ENCODE data around the gene MGAT4D.

The MGAT4D gene

DNA sequence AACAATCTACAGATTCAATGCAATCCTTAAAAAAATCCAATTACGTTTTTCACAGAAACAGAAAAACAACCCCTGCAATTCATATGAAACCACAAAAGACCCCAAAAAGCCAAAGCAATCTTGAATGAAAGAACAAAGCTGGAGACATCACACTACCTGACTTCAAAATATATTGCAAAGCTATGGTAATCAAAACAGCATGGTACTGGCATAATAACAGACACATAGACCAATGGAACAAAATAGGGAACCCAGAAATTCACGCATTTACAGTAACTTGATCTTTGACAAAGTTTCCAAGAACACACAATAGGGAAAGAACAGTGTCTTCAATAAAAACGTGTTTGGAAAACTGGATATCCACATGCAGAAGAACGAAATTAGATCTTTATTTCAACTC, 14.6 kb downstream of the MGAT4D start:
- Histone ChIP-seq H3K4me1 (ENCODE audit: control insufficient read depth in 1 of 2, insufficient read depth in 1 of 2, low read depth in 1 of 2, low read length in 1 of 2) (no peaks in the 10 kb centered on the region), H3K27me3 (no peaks in the 10 kb centered on the region), H3K9me3 (no peaks in the 10 kb centered on the region), H3K4me3 (ENCODE audit: low read depth in 1 of 2, low read length in 1 of 2) (no peak overlapping the region), H3K27ac (no peak overlapping the region), H3K36me3 (no peaks in the 10 kb centered on the region)
- TF ChIP-seq, protein P1, sequence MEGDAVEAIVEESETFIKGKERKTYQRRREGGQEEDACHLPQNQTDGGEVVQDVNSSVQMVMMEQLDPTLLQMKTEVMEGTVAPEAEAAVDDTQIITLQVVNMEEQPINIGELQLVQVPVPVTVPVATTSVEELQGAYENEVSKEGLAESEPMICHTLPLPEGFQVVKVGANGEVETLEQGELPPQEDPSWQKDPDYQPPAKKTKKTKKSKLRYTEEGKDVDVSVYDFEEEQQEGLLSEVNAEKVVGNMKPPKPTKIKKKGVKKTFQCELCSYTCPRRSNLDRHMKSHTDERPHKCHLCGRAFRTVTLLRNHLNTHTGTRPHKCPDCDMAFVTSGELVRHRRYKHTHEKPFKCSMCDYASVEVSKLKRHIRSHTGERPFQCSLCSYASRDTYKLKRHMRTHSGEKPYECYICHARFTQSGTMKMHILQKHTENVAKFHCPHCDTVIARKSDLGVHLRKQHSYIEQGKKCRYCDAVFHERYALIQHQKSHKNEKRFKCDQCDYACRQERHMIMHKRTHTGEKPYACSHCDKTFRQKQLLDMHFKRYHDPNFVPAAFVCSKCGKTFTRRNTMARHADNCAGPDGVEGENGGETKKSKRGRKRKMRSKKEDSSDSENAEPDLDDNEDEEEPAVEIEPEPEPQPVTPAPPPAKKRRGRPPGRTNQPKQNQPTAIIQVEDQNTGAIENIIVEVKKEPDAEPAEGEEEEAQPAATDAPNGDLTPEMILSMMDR (IDR thresholded peaks at IDR 0.05): no peak

DNA sequence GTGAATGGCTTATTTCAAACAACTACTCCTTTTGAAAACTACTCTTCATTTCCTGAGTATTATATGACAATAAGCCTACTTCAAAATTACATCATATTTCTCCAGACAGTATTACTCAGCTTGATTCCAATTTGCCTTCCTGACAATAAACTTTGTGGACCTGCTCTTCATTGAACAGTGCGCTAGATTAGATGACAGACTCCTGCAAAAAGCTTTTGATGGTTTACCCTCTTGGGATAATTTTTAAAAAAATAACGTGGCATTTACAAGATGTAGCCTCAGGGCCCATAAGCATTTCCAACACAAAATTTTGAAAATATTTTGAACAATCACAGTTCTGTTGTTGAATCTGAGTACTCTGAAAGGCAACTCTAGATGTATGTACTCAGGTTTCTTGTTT, 25.9 kb downstream of the MGAT4D start:
- no peaks in the 10 kb centered on the region for H3K4me1 ChIP-seq (ENCODE audit: control insufficient read depth in 1 of 2, insufficient read depth in 1 of 2, low read depth in 1 of 2, low read length in 1 of 2)
- H3K36me3 ChIP-seq: no peaks in the 10 kb centered on the region
- H3K27ac ChIP-seq: no peak overlapping the region
- TF ChIP-seq, protein P1 (IDR thresholded peaks at IDR 0.05): no peak
- H3K4me3 ChIP-seq (ENCODE audit: low read depth in 1 of 2, low read length in 1 of 2): no peak overlapping the region
- H3K9me3 ChIP-seq: no peaks in the 10 kb centered on the region
- no peaks in the 10 kb centered on the region for H3K27me3 ChIP-seq

DNA sequence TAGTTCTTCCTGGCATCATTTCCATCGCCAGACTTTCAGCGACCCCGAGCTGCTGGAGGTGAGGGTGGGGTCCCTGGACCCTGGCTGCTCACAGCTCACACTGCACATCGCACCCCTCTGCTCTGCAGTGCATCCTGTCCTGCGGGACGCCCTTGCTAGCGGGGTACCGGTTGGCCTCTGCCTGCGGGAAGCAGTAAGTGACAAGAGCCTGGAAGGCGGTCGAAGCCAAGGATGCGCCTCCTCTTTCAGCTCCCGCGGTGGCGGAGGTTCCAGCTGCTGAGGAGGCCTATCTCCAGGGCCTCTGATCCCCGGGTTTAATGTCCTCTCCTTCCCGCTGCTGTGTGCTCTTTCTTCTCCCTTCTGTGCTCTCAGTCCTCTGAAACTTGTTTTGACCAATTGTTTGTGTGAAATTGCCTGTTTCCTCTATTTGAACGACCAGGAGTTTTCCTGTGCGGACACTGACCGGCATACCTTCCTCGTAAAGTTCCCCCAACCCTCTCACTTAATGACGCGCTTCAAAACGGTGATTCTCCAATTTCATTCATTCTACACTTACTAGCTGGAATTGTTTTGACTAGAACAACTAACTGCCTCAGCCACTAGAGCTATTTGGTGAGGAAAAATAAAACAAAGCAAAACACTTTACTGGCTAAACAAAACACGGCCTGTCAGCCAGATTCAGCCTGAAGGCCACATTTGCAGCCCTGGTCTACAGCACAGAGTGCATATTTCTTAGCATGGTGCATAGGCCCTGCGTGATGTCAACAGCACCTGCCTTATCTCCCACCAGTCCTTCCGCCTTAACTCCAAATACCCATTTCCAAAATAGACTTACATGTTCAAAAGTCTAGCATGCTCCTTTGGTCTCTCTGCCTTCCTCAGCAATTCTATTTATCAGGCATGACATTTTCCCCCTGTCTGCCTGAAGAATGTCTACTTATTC, 28.0 kb downstream of the MGAT4D start:
- Histone ChIP-seq H3K27me3 (no peaks in the 10 kb centered on the region), H3K9me3 (no peaks in the 10 kb centered on the region)

DNA sequence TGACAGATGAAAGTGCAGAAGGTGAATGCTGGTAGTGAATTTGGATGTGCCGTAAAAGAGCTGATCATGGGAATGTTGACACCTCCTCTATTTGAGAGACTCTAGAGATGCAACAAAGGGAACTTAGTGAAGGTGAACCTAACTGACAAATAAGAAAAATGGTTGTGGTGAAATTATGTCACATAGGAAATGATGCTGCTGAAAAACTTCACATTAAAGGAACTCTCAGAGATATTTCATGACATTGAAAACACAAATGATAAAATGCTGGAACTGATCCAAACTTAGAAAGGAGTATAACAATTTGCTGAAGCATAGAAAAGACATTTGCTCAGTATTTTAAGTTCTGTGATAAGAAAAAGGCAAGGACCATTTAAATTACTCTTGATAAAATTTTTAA, 31.9 kb downstream of the MGAT4D start:
- H3K4me3 ChIP-seq (ENCODE audit: low read depth in 1 of 2, low read length in 1 of 2): no peak overlapping the region
- no peaks in the 10 kb centered on the region for H3K36me3 ChIP-seq
- TF ChIP-seq, protein P1 (IDR thresholded peaks at IDR 0.05): no peak
- H3K9me3 ChIP-seq: no peaks in the 10 kb centered on the region
- H3K27me3 ChIP-seq: no peaks in the 10 kb centered on the region
- no peak overlapping the region for H3K27ac ChIP-seq
- H3K4me1 ChIP-seq (ENCODE audit: control insufficient read depth in 1 of 2, insufficient read depth in 1 of 2, low read depth in 1 of 2, low read length in 1 of 2): peaks cover 0 to 10% of the 10 kb centered on the region in 2 experiments

More for the DNA sequence above, 28.0 kb downstream of the MGAT4D start:
- H3K36me3 ChIP-seq: no peaks in the 10 kb centered on the region
- no peak overlapping the region for H3K27ac ChIP-seq
- H3K4me3 ChIP-seq (ENCODE audit: low read depth in 1 of 2, low read length in 1 of 2): no peak overlapping the region
- H3K4me1 ChIP-seq (ENCODE audit: control insufficient read depth in 1 of 2, insufficient read depth in 1 of 2, low read depth in 1 of 2, low read length in 1 of 2): peaks cover 0 to 10% of the 10 kb centered on the region in 2 experiments
- TF ChIP-seq, protein P1 (IDR thresholded peaks at IDR 0.05): no peak

DNA sequence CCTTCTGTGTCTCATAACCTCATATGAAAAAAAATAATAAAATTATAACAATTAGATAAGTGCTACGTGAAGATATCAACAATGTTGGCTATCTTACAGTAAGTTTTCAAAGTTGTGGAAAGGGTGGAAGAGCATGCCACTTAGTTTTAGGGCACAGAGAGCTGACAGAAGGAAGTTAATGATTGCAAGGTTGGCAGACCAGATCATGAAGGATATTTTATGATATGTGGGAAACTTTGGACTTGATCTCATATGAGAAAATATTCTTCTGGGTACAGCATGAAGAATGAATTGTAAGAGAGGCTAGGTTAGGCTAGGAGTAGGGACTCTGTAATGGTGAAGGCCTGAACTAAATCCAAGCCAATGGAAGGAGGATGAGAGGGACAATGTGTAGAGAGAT, 34.5 kb downstream of the MGAT4D start:
- TF ChIP-seq, protein P1 (IDR thresholded peaks at IDR 0.05): no peak
- no peak overlapping the region for H3K4me3 ChIP-seq (ENCODE audit: low read depth in 1 of 2, low read length in 1 of 2)
- no peaks in the 10 kb centered on the region for H3K9me3 ChIP-seq
- H3K27me3 ChIP-seq: no peaks in the 10 kb centered on the region
- H3K36me3 ChIP-seq: no peaks in the 10 kb centered on the region
- peaks cover 0 to 10% of the 10 kb centered on the region in 2 experiments for H3K4me1 ChIP-seq (ENCODE audit: control insufficient read depth in 1 of 2, insufficient read depth in 1 of 2, low read depth in 1 of 2, low read length in 1 of 2)
- no peak overlapping the region for H3K27ac ChIP-seq

Data from neutrophil (primary cell).